RWPE2 (cell line): ENCODE data around the gene ZMYND10.

ENCODE experiments used
- ATAC-seq: fragments of 200-7000 bp; cut with Tn5 transposase; 3 replicates; pipeline ENCODE4 v1.9.1; 2021; ENCODE audit warnings: low read depth
- DNase-seq: peaks from one replicate; pipeline ENCODE4 v3.0.0-alpha.2; 2020; ENCODE audit warnings: low spot score
- H3K27ac ChIP-seq: fragments of 450-650 bp; 2 replicates; pipeline ENCODE4 v1.5.1; 2017; ENCODE audit warnings: mild to moderate bottlenecking; ENCODE audit not compliant: poor library complexity, severe bottlenecking
- H3K27me3 ChIP-seq: fragments of 250-450 bp; sonication (Bioruptor Pico); 2 replicates; pipeline ENCODE4 v1.5.1; 2021; ENCODE audit warnings: mild to moderate bottlenecking, moderate library complexity; ENCODE audit not compliant: insufficient read depth, poor library complexity, severe bottlenecking
- H3K36me3 ChIP-seq: fragments of 250-450 bp; sonication (Bioruptor Pico); 2 replicates; pipeline ENCODE4 v1.5.1; 2020; ENCODE audit warnings: low read depth, mild to moderate bottlenecking, moderate library complexity
- H3K4me1 ChIP-seq: fragments of 250-450 bp; sonication (Bioruptor Pico); 2 replicates; pipeline ENCODE4 v1.5.1; 2021; ENCODE audit warnings: mild to moderate bottlenecking, moderate library complexity; ENCODE audit not compliant: insufficient read depth, poor library complexity, severe bottlenecking
- H3K4me3 ChIP-seq: fragments of 250-450 bp; sonication (Bioruptor Pico); 2 replicates; pipeline ENCODE4 v1.5.1; 2021; ENCODE audit warnings: mild to moderate bottlenecking, moderate library complexity; ENCODE audit not compliant: severe bottlenecking
- H3K9me3 ChIP-seq: fragments of 250-450 bp; sonication (Bioruptor Pico); 2 replicates; pipeline ENCODE4 v1.5.1; 2021; ENCODE audit warnings: mild to moderate bottlenecking, moderate library complexity; ENCODE audit not compliant: severe bottlenecking
- CTCF ChIP-seq: fragments of 450-650 bp; IDR thresholded peaks from one replicate; pipeline ENCODE4 v1.5.1; 2017; ENCODE audit warnings: mild to moderate bottlenecking, moderate library complexity; ENCODE audit not compliant: poor library complexity, severe bottlenecking

ZMYND10 gene

DNA sequence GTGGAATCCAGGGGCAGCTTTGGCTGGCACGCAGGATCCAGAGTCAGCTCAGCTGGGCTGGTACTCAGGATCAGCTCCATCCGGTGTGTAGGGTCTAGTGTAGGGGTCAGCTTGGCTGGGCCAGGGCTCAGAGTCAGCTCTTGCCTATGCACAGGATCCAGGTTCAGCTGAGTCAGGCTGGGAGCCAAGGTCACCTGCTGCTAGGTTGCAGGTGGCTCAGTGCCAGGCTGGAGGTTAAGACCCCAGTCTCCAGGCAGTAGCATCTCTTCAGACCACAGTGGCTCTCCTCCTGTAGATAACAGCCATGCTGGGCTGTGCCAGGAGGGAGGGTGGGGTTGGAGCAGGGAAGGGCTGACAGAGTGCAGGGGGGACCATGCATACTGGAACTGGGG lies 48.2 kb downstream of the ZMYND10 start:
- Histone ChIP-seq H3K4me1 (peaks cover 9% of the 10 kb centered on the region), H3K9me3 (no peaks in the 10 kb centered on the region), H3K27ac (no peak overlapping the region), H3K27me3 (no peaks in the 10 kb centered on the region), H3K36me3 (no peaks in the 10 kb centered on the region), H3K4me3 (no peak overlapping the region)
- no peak for DNase-seq
- no peak for TF ChIP-seq CTCF
- no peak for ATAC-seq

DNA sequence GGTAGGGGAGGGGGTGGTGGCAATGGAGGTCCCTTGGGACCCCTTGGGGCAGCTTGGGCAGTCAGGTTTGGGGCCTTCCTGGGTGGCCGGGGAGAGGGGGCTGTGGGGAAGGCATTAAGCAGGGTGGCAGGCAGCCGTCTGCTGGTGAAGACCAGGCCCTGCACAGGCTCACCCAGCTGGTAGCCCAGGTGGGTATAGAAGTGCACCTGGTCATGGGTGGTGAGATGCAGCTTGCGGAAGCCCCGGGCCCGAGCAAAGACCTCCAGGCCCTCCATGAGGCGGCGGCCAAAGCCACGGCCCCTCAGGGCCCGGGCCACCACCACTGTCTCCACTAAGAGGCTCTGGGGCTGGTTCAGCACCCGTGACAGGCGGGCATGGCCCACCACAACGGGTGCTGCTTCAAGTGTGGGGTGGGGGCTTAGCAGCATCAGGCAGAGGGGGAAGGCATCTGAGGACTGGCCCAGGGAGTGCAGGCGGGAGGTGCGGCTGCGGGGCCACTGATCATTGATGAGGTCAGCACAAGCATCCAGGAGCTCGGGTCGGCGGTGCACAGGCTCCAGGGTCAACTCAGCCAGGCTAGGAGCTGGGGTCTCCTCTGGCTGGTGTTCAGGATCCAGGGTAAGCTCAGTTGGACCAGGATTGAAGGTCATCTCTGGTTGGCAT lies 48.7 kb downstream of the ZMYND10 start:
- Histone ChIP-seq H3K4me3 (no peak overlapping the region), H3K4me1 (peaks cover 9% of the 10 kb centered on the region), H3K27ac (no peak overlapping the region), H3K9me3 (no peaks in the 10 kb centered on the region), H3K27me3 (no peaks in the 10 kb centered on the region), H3K36me3 (no peaks in the 10 kb centered on the region)
- ATAC-seq (no peak), DNase-seq (no peak)
- TF ChIP-seq CTCF = no peak

DNA sequence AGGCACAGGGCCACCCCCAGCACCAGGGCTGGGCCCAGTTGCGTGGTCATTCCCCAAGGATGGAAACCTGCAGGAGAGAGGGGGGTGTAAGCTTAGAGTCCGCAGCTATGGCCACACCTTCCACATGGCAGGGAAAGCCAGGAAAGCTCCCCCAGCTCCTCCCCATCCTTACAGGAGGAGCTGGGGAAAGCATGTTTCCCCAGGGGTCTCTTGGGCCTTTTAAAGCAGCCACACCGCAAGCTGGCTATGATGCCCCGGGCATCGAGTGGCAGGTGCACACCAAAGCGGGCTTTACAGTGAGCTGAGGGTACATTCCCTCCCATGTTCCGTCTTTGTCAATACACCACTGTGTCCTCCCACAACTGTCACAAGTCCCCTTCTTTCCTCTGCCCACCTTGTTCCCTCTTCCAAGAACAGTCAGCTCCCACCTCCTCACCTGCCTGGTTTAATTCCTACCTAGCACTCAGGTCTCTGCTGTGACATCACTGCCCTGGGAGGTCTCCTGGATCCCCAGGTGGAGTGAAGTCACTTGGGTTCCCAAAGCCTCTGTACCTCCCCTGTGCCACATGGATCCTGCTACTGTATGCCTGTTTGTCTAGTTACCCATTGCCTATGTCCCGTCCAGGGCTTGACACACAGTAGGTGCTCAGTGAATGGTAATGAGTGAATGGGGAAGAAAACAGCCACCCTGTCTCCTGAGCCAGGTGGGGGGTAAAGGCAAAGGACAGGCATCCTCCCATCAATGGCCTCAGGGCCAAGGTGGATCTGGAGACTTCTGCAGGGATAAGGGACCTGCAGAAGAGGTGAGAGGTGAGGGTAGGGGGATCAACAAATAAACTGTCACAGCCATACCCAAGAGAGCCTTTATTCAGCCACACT lies 49.7 kb downstream of the ZMYND10 start:
- DNase-seq (no peak), ATAC-seq (no peak)
- no peak for TF ChIP-seq CTCF
- H3K4me1 ChIP-seq = peaks cover 9% of the 10 kb centered on the region
- H3K9me3 ChIP-seq = no peaks in the 10 kb centered on the region
- no peak overlapping the region for H3K27ac ChIP-seq
- H3K36me3 ChIP-seq = no peaks in the 10 kb centered on the region; the same call in 1 of the 2 replicates
- no peaks in the 10 kb centered on the region for H3K27me3 ChIP-seq
- no peak overlapping the region for H3K4me3 ChIP-seq

- H3K36me3 ChIP-seq = peaks cover 10% of the 10 kb centered on the region
- no peak overlapping the region for H3K27ac ChIP-seq
- H3K4me1 ChIP-seq = peaks cover under 1% of the 10 kb centered on the region
- ATAC-seq = no peak
- H3K9me3 ChIP-seq = no peaks in the 10 kb centered on the region
- TF ChIP-seq CTCF = no peak
- DNase-seq = no peak
- no peaks in the 10 kb centered on the region for H3K27me3 ChIP-seq
- no peak overlapping the region for H3K4me3 ChIP-seq
Observed at GRCh38 chr3:50294492-50295403, 50.8 kb downstream of the ZMYND10 start.
